PFSK-1 (cell line): ENCODE data around the gene PFKFB2.

Experiments used
- FOXP2 ChIP-seq: optimal IDR thresholded peaks from 2 replicates; pipeline ENCODE3; 2011; ENCODE audit warnings: borderline replicate concordance, control low read depth, inconsistent platforms; ENCODE audit not compliant: insufficient read depth; ENCODE audit errors: extremely low read length, extremely low read depth
- POLR2AphosphoS5 ChIP-seq: IDR thresholded peaks from 2 replicates; pipeline ENCODE4 v1.6.1; 2012; ENCODE audit warnings: low read depth, mild to moderate bottlenecking, control low read depth, low read length, moderate library complexity
- REST ChIP-seq, 2 experiments: IDR thresholded peaks; 2 replicates each; pipeline versions ENCODE4 v1.6.1 to v1.8.0; 2011 to 2012; ENCODE audit warnings: low read depth in 2 of 2, low read length in 2 of 2, control low read depth in 1 of 2, inconsistent platforms in 1 of 2, mild to moderate bottlenecking in 1 of 2, moderate library complexity in 1 of 2; ENCODE audit not compliant: insufficient read depth in 1 of 2
- SIN3A ChIP-seq: IDR thresholded peaks from 2 replicates; pipeline ENCODE4 v1.6.1; 2012; ENCODE audit warnings: mild to moderate bottlenecking, low read length, moderate library complexity, borderline replicate concordance; ENCODE audit not compliant: insufficient read depth
- TAF1 ChIP-seq: IDR thresholded peaks from 2 replicates; pipeline ENCODE4 v1.6.1; 2012; ENCODE audit warnings: low read length, control low read depth, borderline replicate concordance; ENCODE audit not compliant: insufficient read depth

Gene PFKFB2

DNA sequence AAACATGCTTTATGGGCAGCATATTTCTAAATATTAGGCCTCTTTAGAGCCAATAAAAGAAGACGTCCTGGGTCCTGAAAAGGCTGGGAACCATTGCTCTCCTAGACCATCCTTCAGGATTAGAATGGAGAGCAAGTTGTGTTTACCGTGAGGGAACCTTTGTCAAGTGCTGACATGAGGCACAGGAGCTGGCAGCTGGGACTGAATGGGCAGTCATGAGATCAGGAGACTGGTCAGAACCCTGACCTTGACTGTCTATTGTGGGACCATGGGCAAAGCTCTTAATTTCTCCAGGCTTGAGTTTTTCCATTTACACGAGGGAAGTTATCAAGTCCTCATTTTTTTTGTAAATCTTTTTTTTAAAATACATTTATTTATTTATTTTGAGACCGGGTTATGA lies 5.2 kb downstream of the PFKFB2 start:
- TF ChIP-seq SIN3A (no peak), POLR2AphosphoS5 (no peak), TAF1 (no peak)

GRCh38 chr1:207058878-207059867 lies 6.1 kb downstream of the PFKFB2 start:
- no peak for TF ChIP-seq POLR2AphosphoS5
- TF ChIP-seq REST (IDR thresholded peaks at IDR 0.05; ENCODE audit: insufficient read depth in 1 of 2, low read depth in 2 of 2, low read length in 2 of 2) = no peak
- no peak for TF ChIP-seq FOXP2
- no peak for TF ChIP-seq TAF1
- no peak for TF ChIP-seq SIN3A

DNA sequence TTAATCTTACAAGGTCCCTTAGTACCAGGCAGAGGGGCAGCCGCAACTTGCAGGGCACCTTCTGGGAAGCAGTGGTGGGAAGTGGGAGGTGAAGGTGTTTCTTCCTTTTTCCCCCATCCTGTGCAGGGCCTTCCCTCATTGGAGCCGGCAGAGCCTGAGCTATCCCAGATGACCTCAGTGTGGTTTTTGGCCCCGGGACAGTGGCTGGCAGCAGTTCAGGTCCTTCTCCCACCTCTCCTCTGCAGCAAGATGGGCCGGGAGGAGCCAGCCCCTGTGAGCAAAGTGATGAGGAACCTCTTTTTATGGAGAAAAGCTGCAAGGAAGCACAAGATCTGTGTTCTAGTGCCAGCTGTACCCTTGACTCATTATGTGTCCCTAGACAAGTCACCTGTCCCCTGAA lies 6.8 kb downstream of the PFKFB2 start:
- TF ChIP-seq FOXP2 (no peak), TAF1 (no peak), POLR2AphosphoS5 (no peak), SIN3A (no peak), REST (IDR thresholded peaks at IDR 0.05; ENCODE audit: insufficient read depth in 1 of 2, low read depth in 2 of 2, low read length in 2 of 2) (no peak)

DNA sequence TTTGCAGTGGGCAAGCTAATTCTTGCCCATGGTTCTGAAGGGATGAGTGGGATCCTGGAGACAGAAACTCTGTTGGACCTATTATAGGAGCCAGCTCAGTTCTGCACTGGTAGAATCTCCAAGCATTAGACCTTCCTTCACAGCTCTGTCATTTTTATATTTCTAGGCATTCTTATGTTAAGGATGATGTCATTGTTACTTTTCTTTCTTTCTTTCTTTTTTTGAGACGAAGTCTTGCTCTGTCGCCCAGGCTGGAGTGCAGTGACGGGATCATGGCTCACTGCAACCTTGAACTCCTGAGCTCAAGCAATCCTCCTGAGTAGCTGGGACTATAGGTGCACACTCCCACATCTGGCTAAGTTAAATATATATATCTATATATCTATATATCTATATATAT lies 7.5 kb downstream of the PFKFB2 start:
- no peak for TF ChIP-seq POLR2AphosphoS5
- TF ChIP-seq FOXP2 = no peak
- no peak for TF ChIP-seq TAF1
- no peak for TF ChIP-seq SIN3A
- TF ChIP-seq REST (IDR thresholded peaks at IDR 0.05; ENCODE audit: insufficient read depth in 1 of 2, low read depth in 2 of 2, low read length in 2 of 2) = no peak

DNA sequence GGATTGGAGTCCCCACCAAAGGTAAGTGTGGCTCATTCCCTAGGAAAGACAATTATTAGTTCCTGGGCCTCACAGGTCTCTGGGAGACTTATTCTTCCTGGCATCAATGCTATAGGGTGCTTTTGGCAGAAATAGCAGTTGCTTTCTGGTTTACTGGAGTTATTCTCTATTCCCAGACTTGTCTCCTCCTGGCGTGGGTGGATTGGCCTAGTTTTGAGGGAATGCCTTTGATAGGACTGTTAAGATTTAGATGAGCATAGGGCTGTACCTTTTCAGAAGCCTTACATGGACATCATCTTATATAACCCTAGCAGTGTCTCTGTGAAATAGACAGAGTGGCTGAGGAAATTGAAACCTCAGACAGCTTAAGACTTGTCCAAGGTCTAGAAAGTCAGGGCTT lies 9.0 kb downstream of the PFKFB2 start:
- TF ChIP-seq POLR2AphosphoS5 (no peak), REST (IDR thresholded peaks at IDR 0.05; ENCODE audit: insufficient read depth in 1 of 2, low read depth in 2 of 2, low read length in 2 of 2) (no peak), TAF1 (no peak), SIN3A (no peak), FOXP2 (no peak)
